H9 (cell line): Measurements from ENCODE around the gene C16orf89. TPM values are rescaled to one million over a fixed set of nuclear protein-coding genes. Genes with fewer than 3 reads are reported as not detected.

Experiments used
- DNase-seq: peaks from one replicate; pipeline ENCODE4 v3.0.0-alpha.2; 2017
- H2AFZ ChIP-seq: one replicate; pipeline ENCODE4 v1.6.1; 2013; ENCODE audit warnings: mild to moderate bottlenecking, low read length, control low read depth, moderate library complexity
- H2AK5ac ChIP-seq: 2 replicates; pipeline ENCODE4 v1.6.1; 2013; ENCODE audit warnings: low read length, control low read depth, mixed read lengths; ENCODE audit not compliant: insufficient read length
- H2BK120ac ChIP-seq: one replicate; pipeline ENCODE4 v1.6.1; 2013; ENCODE audit warnings: low read depth, mild to moderate bottlenecking, low read length, control low read depth, inconsistent platforms; ENCODE audit not compliant: poor library complexity, severe bottlenecking
- H2BK12ac ChIP-seq: 2 replicates; pipeline ENCODE4 v1.6.1; 2013; ENCODE audit warnings: low read length, control low read depth, mixed read lengths, low read depth; ENCODE audit not compliant: insufficient read length
- H2BK15ac ChIP-seq: 2 replicates; pipeline ENCODE4 v1.6.1; 2013; ENCODE audit warnings: low read depth, low read length, control low read depth
- H2BK20ac ChIP-seq: one replicate; pipeline ENCODE4 v1.6.1; 2013; ENCODE audit warnings: low read depth, mild to moderate bottlenecking, low read length, control low read depth, inconsistent platforms; ENCODE audit not compliant: poor library complexity, severe bottlenecking
- H2BK5ac ChIP-seq: 2 replicates; pipeline ENCODE4 v1.6.1; 2013; ENCODE audit warnings: low read length, control low read depth, mixed read lengths; ENCODE audit not compliant: insufficient read length
- H3K14ac ChIP-seq: 2 replicates; pipeline ENCODE4 v1.6.1; 2013; ENCODE audit warnings: low read length, control low read depth; ENCODE audit not compliant: insufficient read depth
- H3K18ac ChIP-seq: 2 replicates; pipeline ENCODE4 v1.6.1; 2013; ENCODE audit warnings: low read depth, mild to moderate bottlenecking, mixed read lengths, low read length, control low read depth; ENCODE audit not compliant: insufficient read length
- H3K23ac ChIP-seq: 2 replicates; pipeline ENCODE4 v1.6.1; 2013; ENCODE audit warnings: low read length, control low read depth, mixed read lengths, low read depth; ENCODE audit not compliant: insufficient read length
- H3K23me2 ChIP-seq: 2 replicates; pipeline ENCODE4 v1.6.1; 2013; ENCODE audit warnings: low read depth, mild to moderate bottlenecking, mixed read lengths, low read length, control low read depth; ENCODE audit not compliant: insufficient read length, poor library complexity, severe bottlenecking
- H3K27ac ChIP-seq: 2 replicates; pipeline ENCODE4 v1.5.1; 2013; ENCODE audit warnings: low read length, control low read depth, mixed read lengths, low read depth; ENCODE audit not compliant: insufficient read length
- H3K27me3 ChIP-seq: 2 replicates; pipeline ENCODE4 v1.6.1; 2013; ENCODE audit warnings: low read length, control low read depth, inconsistent platforms; ENCODE audit not compliant: insufficient read depth
- H3K4ac ChIP-seq: 2 replicates; pipeline ENCODE4 v1.6.1; 2013; ENCODE audit warnings: low read depth, mild to moderate bottlenecking, control low read depth, inconsistent platforms, low read length, moderate library complexity
- H3K4me1 ChIP-seq: 2 replicates; pipeline ENCODE4 v1.6.1; 2013; ENCODE audit warnings: low read length, control low read depth, inconsistent platforms; ENCODE audit not compliant: insufficient read depth
- H3K4me2 ChIP-seq: 2 replicates; pipeline ENCODE4 v1.6.1; 2013; ENCODE audit warnings: low read length, control low read depth, mixed read lengths; ENCODE audit not compliant: insufficient read length, insufficient read depth
- H3K56ac ChIP-seq: 2 replicates; pipeline ENCODE4 v1.6.1; 2013; ENCODE audit warnings: low read depth, mild to moderate bottlenecking, mixed read lengths, low read length, control low read depth; ENCODE audit not compliant: insufficient read length
- H3K79me1 ChIP-seq: 2 replicates; pipeline ENCODE4 v1.6.1; 2013; ENCODE audit warnings: low read depth, mild to moderate bottlenecking, moderate library complexity, low read length, control low read depth, inconsistent platforms; ENCODE audit not compliant: insufficient read depth, poor library complexity, severe bottlenecking
- H3K79me2 ChIP-seq: 2 replicates; pipeline ENCODE4 v1.6.1; 2013; ENCODE audit warnings: low read length, control low read depth, inconsistent platforms; ENCODE audit not compliant: insufficient read depth
- H3K9ac ChIP-seq: 2 replicates; pipeline ENCODE4 v1.6.1; 2013; ENCODE audit warnings: low read length, control low read depth, mixed read lengths; ENCODE audit not compliant: insufficient read length; ENCODE audit errors: extremely low read depth
- H3K9me3 ChIP-seq: one replicate; pipeline ENCODE4 v1.6.1; 2013; ENCODE audit warnings: low read depth, low read length, inconsistent platforms; ENCODE audit not compliant: control insufficient read depth
- H3T11ph ChIP-seq: one replicate; pipeline ENCODE4 v1.6.1; 2013; ENCODE audit warnings: mild to moderate bottlenecking, low read length, control low read depth, inconsistent platforms
- H4K20me1 ChIP-seq: one replicate; pipeline ENCODE4 v1.6.1; 2013; ENCODE audit not compliant: control insufficient read depth, insufficient read length, insufficient read depth
- H4K5ac ChIP-seq: 2 replicates; pipeline ENCODE4 v1.6.1; 2013; ENCODE audit warnings: low read depth, mild to moderate bottlenecking, mixed read lengths, low read length, control low read depth; ENCODE audit not compliant: insufficient read length
- H4K8ac ChIP-seq: replicated peaks from 2 replicates; pipeline ENCODE4 v1.6.1; 2013; ENCODE audit warnings: low read length, control low read depth, mixed read lengths, low read depth; ENCODE audit not compliant: insufficient read length
- H4K91ac ChIP-seq: 2 replicates; pipeline ENCODE4 v1.6.1; 2013; ENCODE audit warnings: low read depth, mild to moderate bottlenecking, moderate library complexity, mixed read lengths, low read length, control low read depth; ENCODE audit not compliant: insufficient read length
- H3K27ac Mint-ChIP-seq, 3 experiments: 2 replicates in 2 of 3; 3 replicates in 1 of 3; pipeline ENCODE4 v1.8.0; 2020 to 2021; ENCODE audit warnings: mixed read lengths in 3 of 3, mild to moderate bottlenecking in 1 of 3, moderate library complexity in 1 of 3
- H3K27me3 Mint-ChIP-seq: 2 replicates; pipeline ENCODE4 v1.8.0; 2021; ENCODE audit warnings: low read depth, mild to moderate bottlenecking, moderate library complexity, mixed read lengths
- H3K36me3 Mint-ChIP-seq, 3 experiments: 2 replicates in 2 of 3; 3 replicates in 1 of 3; pipeline ENCODE4 v1.8.0; 2020 to 2021; ENCODE audit warnings: low read depth in 3 of 3, mixed read lengths in 3 of 3; ENCODE audit not compliant: insufficient read depth in 1 of 3
- H3K4me1 Mint-ChIP-seq, 2 experiments: 2 replicates each; pipeline ENCODE4 v1.8.0; 2020; ENCODE audit warnings: mixed read lengths in 2 of 2
- H3K4me3 Mint-ChIP-seq, 2 experiments: 2 replicates in 1 of 2; 3 replicates in 1 of 2; pipeline ENCODE4 v1.8.0; 2020 to 2021; ENCODE audit warnings: mild to moderate bottlenecking in 2 of 2, mixed read lengths in 2 of 2, moderate library complexity in 1 of 2
- H3K9me3 Mint-ChIP-seq, 2 experiments: 2 replicates in 1 of 2; 3 replicates in 1 of 2; pipeline ENCODE4 v1.8.0; 2020; ENCODE audit warnings: mild to moderate bottlenecking in 2 of 2, mixed read lengths in 2 of 2, moderate library complexity in 1 of 2
- WGBS: extraction: QIAGEN DNeasy Blood & Tissue Kit; methylation state at CpG from one replicate; pipeline ENCODE4 v1.1.7; 2013; ENCODE audit warnings: missing lambda C conversion rate, low lambda C conversion rate, mixed read lengths; ENCODE audit not compliant: insufficient read length; ENCODE audit errors: extremely low coverage; 5-methylcytosine and 5-hydroxymethylcytosine counted together
- total RNA-seq: library from RNA; stranded (reverse); gene quantifications from 2 replicates; pipeline ENCODE4 v1.2.1, GENCODE V29; 2021
- TF ChIP-seq, protein P1 (sequence below): fragments of 200-600 bp; sonication (generic); conservative IDR thresholded peaks from 3 replicates; pipeline ENCODE4 v1.8.0; 2021; ENCODE audit warnings: antibody characterized with exemption, mild to moderate bottlenecking

Gene C16orf89
- total RNA-seq, 1 experiment from 2014 or later, result 2.5 TPM

GRCh38 chr16:5022521-5022920 is 43.2 kb downstream of the C16orf89 start:
- Mint-ChIP-seq H3K27ac (no peak overlapping the region), H3K36me3 (no peaks in the 10 kb centered on the region), H3K4me3 (no peak overlapping the region), H3K27me3 (peaks cover 14% of the 10 kb centered on the region), H3K4me1 (peaks cover 9 to 15% of the 10 kb centered on the region in 2 experiments), H3K9me3 (no peaks in the 10 kb centered on the region)
- Histone ChIP-seq H3K27ac (no peak overlapping the region), H2BK120ac (no peak overlapping the region), H3K56ac (no peak overlapping the region), H3K27me3 (no peaks in the 10 kb centered on the region; the same call in 1 of the 2 replicates), H3K4me1 (no peaks in the 10 kb centered on the region), H3K14ac (no peak overlapping the region), H2BK20ac (no peak overlapping the region), H3K79me2 (no peaks in the 10 kb centered on the region), H3K79me1 (no peaks in the 10 kb centered on the region), H4K8ac (no peak overlapping the region), H4K91ac (no peak overlapping the region), H2AFZ (no peak overlapping the region), H3K4ac (no peak overlapping the region), H2BK5ac (no peak overlapping the region), H3T11ph (no peak overlapping the region), H2BK15ac (no peak overlapping the region), H3K4me2 (no peak overlapping the region), H3K9ac (no peak overlapping the region), H4K20me1 (no peaks in the 10 kb centered on the region), H3K23ac (no peak overlapping the region), H2BK12ac (no peak overlapping the region), H3K18ac (no peak overlapping the region), H2AK5ac (no peak overlapping the region), H3K23me2 (no peaks in the 10 kb centered on the region), H3K9me3 (no peaks in the 10 kb centered on the region), H4K5ac (no peak overlapping the region)
- no CpG with 5 or more reads among the region's 6 CpGs for WGBS
- no peak for DNase-seq
- TF ChIP-seq, protein P1, sequence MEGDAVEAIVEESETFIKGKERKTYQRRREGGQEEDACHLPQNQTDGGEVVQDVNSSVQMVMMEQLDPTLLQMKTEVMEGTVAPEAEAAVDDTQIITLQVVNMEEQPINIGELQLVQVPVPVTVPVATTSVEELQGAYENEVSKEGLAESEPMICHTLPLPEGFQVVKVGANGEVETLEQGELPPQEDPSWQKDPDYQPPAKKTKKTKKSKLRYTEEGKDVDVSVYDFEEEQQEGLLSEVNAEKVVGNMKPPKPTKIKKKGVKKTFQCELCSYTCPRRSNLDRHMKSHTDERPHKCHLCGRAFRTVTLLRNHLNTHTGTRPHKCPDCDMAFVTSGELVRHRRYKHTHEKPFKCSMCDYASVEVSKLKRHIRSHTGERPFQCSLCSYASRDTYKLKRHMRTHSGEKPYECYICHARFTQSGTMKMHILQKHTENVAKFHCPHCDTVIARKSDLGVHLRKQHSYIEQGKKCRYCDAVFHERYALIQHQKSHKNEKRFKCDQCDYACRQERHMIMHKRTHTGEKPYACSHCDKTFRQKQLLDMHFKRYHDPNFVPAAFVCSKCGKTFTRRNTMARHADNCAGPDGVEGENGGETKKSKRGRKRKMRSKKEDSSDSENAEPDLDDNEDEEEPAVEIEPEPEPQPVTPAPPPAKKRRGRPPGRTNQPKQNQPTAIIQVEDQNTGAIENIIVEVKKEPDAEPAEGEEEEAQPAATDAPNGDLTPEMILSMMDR, result no peak
